Adrenal gland (tissue), 12 donors: ENCODE data around the gene RALGPS1. TPM values are rescaled to one million over a fixed set of nuclear protein-coding genes. Genes with fewer than 3 reads are reported as not detected.

Experiments
- DNase-seq, 7 donors: peaks; one replicate each; pipeline ENCODE4 v3.0.0-alpha.2; 2019 to 2020
- H3K27ac ChIP-seq, 5 donors: fragments of 200-600 bp; sonication (generic) in 4 of 5; 1 replicate in 3 of 5; 2 replicates in 2 of 5; pipeline versions ENCODE4 v1.5.1 to v1.8.0; 2016 to 2020; ENCODE audit warnings: mild to moderate bottlenecking in 1 of 5
- H3K27me3 ChIP-seq: fragments of 200-600 bp; 2 replicates; pipeline ENCODE4 v1.8.0; 2021
- H3K36me3 ChIP-seq, 2 donors: fragments of 200-600 bp; replicated peaks in 1 of 2; 1 replicate in 1 of 2; 2 replicates in 1 of 2; pipeline versions ENCODE4 v1.5.1 to v1.8.0; 2018 to 2022
- H3K4me1 ChIP-seq, 2 donors: fragments of 200-600 bp; replicated peaks in 1 of 2; 1 replicate in 1 of 2; 2 replicates in 1 of 2; pipeline versions ENCODE4 v1.5.1 to v1.8.0; 2018 to 2021
- H3K4me3 ChIP-seq, 4 donors: fragments of 200-600 bp; sonication (generic) in 3 of 4; one replicate each; pipeline ENCODE4 v1.5.1; 2016 to 2018
- H3K9me3 ChIP-seq, 3 donors: fragments of 200-600 bp; sonication (generic) in 1 of 3; replicated peaks in 1 of 3; 1 replicate in 2 of 3; 2 replicates in 1 of 3; pipeline versions ENCODE4 v1.5.1 to v1.8.0; 2016 to 2021
- CTCF ChIP-seq, 6 experiments: fragments of 450-650 bp in 4 of 6; fragments of 200-600 bp in 2 of 6; sonication (generic) in 1 of 6; IDR thresholded peaks; 1 replicate in 5 of 6; 2 replicates in 1 of 6; pipeline versions ENCODE4 v1.5.1 to v1.8.0; 2016 to 2021; ENCODE audit warnings: antibody characterized with exemption in 6 of 6, mild to moderate bottlenecking in 2 of 6, moderate library complexity in 1 of 6
- POLR2A ChIP-seq, 2 donors: fragments of 450-650 bp; IDR thresholded peaks; one replicate each; pipeline ENCODE4 v1.6.1; 2017; ENCODE audit warnings: antibody characterized with exemption in 2 of 2, mild to moderate bottlenecking in 2 of 2, moderate library complexity in 1 of 2
- WGBS, 4 donors: extraction: QIAGEN DNeasy Blood & Tissue Kit in 2 of 4; methylation state at CpG; one replicate each; pipeline versions ENCODE4 v1.1.5 to v1.1.7; 2013 to 2017; 5-methylcytosine and 5-hydroxymethylcytosine counted together
- intact Hi-C, 2 donors: fragments of 100-400 bp; cut with DNase I; formaldehyde crosslinking; loops; one replicate each; pipeline versions ENCODE4 v1.14.1 to v1.15.0; 2022 to 2023
- polyA plus RNA-seq, 3 donors: library from polyadenylated mRNA; stranded (reverse); fragments of 200-250 nt in 2 of 3; fragments of 350-450 nt in 1 of 3; fragmentation: Illumina TruSeq in 1 of 3; extraction: RNeasy Lipid Tissue Mini Kit (QIAGEN cat#74804) in 1 of 3; gene quantifications; one replicate each; pipeline ENCODE4 v1.2.3, GENCODE V29; 2013 to 2014
- total RNA-seq, 9 donors: library from RNA; depleted of rRNA in 4 of 9; stranded (reverse); fragments of >200 nt in 4 of 9; fragments of 120-200 nt in 1 of 9; fragmentation: NEBNext Ultra II Directional in 1 of 9; extraction: Animal tissue kit (Norgen Biotek cat#: 25700) in 1 of 9; gene quantifications; one replicate each; pipeline versions ENCODE4 v1.1.0 to v1.2.4, GENCODE V29; 2013 to 2023
- donor health status: healthy with polysubstance abuse.
- donor health status: Bipolar disorder and iron deficiency.
- donor health status: DM: yes; HTN: yes; CAD: no.
- donor health status: DM: no; HTN: no; CAD: no.
- donor health status: DM: no; HTN: no; CAD: no.
- donor health status: DM: yes; HTN: yes; CAD: no.

Gene RALGPS1
- total and polyA plus RNA-seq, 12 donors = 2.8 to 9.9 (median 5.1) TPM

- no peaks in the 10 kb centered on the region for H3K9me3 ChIP-seq
- no peaks in the 10 kb centered on the region for H3K27me3 ChIP-seq
- H3K4me1 ChIP-seq = no peaks in the 10 kb centered on the region
- H3K27ac ChIP-seq = no peak overlapping the region
- TF ChIP-seq CTCF (IDR thresholded peaks at IDR 0.05) (no peak), POLR2A (IDR thresholded peaks at IDR 0.05) (no peak)
- intact Hi-C loops = no loop called here
- no peaks in the 10 kb centered on the region for H3K36me3 ChIP-seq
- 91 to 96% (median 94%) methylated on average over 5 of the region's 5 CpGs for WGBS, 4 donors
- no peak for DNase-seq
- no peak overlapping the region for H3K4me3 ChIP-seq
These were observed 200.0 kb downstream of the RALGPS1 start for GRCh38 chr9:127114606-127115005.

DNA sequence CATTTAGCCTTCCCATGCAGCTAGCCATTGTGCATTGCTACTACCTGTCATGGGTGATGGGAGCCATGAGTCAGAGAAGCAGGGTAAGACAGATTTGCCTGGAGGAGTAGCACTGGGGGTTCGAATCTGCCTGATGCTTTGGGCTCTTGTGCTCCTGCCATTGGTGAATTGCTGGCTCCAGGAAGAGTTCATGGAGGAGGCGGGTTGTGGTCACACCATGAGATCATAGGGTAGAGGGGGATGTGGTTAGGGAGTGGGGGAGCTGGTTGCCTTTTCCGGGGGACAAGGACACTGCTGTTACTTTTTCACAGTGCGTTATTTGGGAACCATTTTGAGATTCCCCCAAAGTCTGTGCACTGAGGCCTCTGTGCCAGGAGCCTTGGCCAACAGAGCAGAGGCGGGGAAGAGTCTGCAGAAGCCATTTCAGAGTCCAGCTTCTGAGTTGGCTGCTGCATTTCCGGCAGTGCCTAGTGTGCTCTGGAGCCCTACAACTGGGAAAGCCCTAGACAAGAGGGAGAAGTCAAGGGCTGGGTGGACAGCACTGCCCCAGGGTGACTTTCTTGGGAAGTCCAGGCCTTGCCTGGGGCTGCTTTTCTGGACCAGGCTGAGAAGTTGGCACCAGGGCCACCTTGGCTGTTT lies 201.6 kb downstream of the RALGPS1 start:
- Histone ChIP-seq H3K4me1 (peaks cover 0 to 4% of the 10 kb centered on the region in 2 donors), H3K27ac (no peak overlapping the region), H3K4me3 (no peak overlapping the region), H3K36me3 (no peaks in the 10 kb centered on the region), H3K9me3 (no peaks in the 10 kb centered on the region), H3K27me3 (no peaks in the 10 kb centered on the region)
- intact Hi-C loops = no loop called here
- DNase-seq = no peak
- TF ChIP-seq CTCF (IDR thresholded peaks at IDR 0.05) = no peak
- TF ChIP-seq POLR2A (IDR thresholded peaks at IDR 0.05) = no peak
- 83 to 89% (median 88%) methylated on average over 6 of the region's 6 CpGs for WGBS, 4 donors

- H3K27ac ChIP-seq = no peak overlapping the region
- H3K27me3 ChIP-seq = no peaks in the 10 kb centered on the region
- TF ChIP-seq CTCF (IDR thresholded peaks at IDR 0.05) = no peak
- TF ChIP-seq POLR2A (IDR thresholded peaks at IDR 0.05) = no peak
- H3K4me1 ChIP-seq = peaks cover 4 to 12% of the 10 kb centered on the region in 2 donors
- no peaks in the 10 kb centered on the region for H3K36me3 ChIP-seq
- H3K4me3 ChIP-seq = no peak overlapping the region
- no peak for DNase-seq
- intact Hi-C loops = no loop called here
- 78 to 96% (median 89%) methylated on average over 2 of the region's 2 CpGs for WGBS, 4 donors
- H3K9me3 ChIP-seq = no peaks in the 10 kb centered on the region
These were observed 202.4 kb downstream of the RALGPS1 start for GRCh38 chr9:127116957-127117356.

- DNase-seq = no peak
- no peaks in the 10 kb centered on the region for H3K27me3 ChIP-seq
- intact Hi-C loops = no loop called here
- no peak overlapping the region for H3K27ac ChIP-seq
- H3K36me3 ChIP-seq = no peaks in the 10 kb centered on the region
- WGBS, 4 donors = 96 to 98% (median 97%) methylated on average over 4 of the region's 4 CpGs
- no peak overlapping the region for H3K4me3 ChIP-seq
- no peak for TF ChIP-seq POLR2A (IDR thresholded peaks at IDR 0.05)
- no peak for TF ChIP-seq CTCF (IDR thresholded peaks at IDR 0.05)
- H3K4me1 ChIP-seq = peaks cover 13 to 19% of the 10 kb centered on the region in 2 donors
- H3K9me3 ChIP-seq = no peaks in the 10 kb centered on the region
These were observed 203.2 kb downstream of the RALGPS1 start for GRCh38 chr9:127117801-127118200.
